HL-60 (cell line): ENCODE results near the gene KRT81.

Experiments used
- POLR2AphosphoS5 ChIP-seq: IDR thresholded peaks from 2 replicates; pipeline ENCODE4 v1.6.1; 2012; ENCODE audit warnings: low read depth
- TF ChIP-seq, protein P1 (sequence below): IDR thresholded peaks from one replicate; pipeline ENCODE4 v1.5.1; 2011; ENCODE audit warnings: low read length, control low read depth, inconsistent platforms; ENCODE audit not compliant: insufficient read depth

GRCh38 chr12:52248541-52249461 is 42.5 kb downstream of the KRT81 start:
- TF ChIP-seq POLR2AphosphoS5: no peak
- TF ChIP-seq, protein P1, sequence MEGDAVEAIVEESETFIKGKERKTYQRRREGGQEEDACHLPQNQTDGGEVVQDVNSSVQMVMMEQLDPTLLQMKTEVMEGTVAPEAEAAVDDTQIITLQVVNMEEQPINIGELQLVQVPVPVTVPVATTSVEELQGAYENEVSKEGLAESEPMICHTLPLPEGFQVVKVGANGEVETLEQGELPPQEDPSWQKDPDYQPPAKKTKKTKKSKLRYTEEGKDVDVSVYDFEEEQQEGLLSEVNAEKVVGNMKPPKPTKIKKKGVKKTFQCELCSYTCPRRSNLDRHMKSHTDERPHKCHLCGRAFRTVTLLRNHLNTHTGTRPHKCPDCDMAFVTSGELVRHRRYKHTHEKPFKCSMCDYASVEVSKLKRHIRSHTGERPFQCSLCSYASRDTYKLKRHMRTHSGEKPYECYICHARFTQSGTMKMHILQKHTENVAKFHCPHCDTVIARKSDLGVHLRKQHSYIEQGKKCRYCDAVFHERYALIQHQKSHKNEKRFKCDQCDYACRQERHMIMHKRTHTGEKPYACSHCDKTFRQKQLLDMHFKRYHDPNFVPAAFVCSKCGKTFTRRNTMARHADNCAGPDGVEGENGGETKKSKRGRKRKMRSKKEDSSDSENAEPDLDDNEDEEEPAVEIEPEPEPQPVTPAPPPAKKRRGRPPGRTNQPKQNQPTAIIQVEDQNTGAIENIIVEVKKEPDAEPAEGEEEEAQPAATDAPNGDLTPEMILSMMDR: no peak
